ENCODE measurements around the gene ACTR1A. TPM values are rescaled to one million over a fixed set of nuclear protein-coding genes. Genes with fewer than 3 reads are reported as not detected.
A peak's percentile ranks its signal among the peaks of the same experiment; 100 is the strongest.

ACTR1A gene
- total and polyA plus RNA-seq, 9 of the 15 experiments (the other 6 are each of a cell fraction or from before 2014, with no cell fraction given): 36.3 to 77.2 (median 49.6) TPM

GRCh38 chr10:102449321-102450123, 53.0 kb downstream of the ACTR1A start (continued):
- TF ChIP-seq ZBTB34 (CRISPR knock-in tag; IDR thresholded peaks at IDR 0.05) (no peak), ZBTB9 (CRISPR knock-in tag; IDR thresholded peaks at IDR 0.05) (no peak), CREB1 (IDR thresholded peaks at IDR 0.05) (no peak), CREB1 (CRISPR knock-in tag; IDR thresholded peaks at IDR 0.05) (no peak), ADNP (tag; IDR thresholded peaks at IDR 0.05) (no peak), MGA (IDR thresholded peaks at IDR 0.05) (peak; percentile 11; the same call in 1 of the 2 replicates), CREM (IDR thresholded peaks at IDR 0.05; ENCODE audit: low read depth) (no peak), HOXB6 (CRISPR knock-in tag; IDR thresholded peaks at IDR 0.05; ENCODE audit: borderline replicate concordance) (no peak), ZNF717 (CRISPR knock-in tag; IDR thresholded peaks at IDR 0.05) (no peak), RBM17 (IDR thresholded peaks at IDR 0.05; ENCODE audit: borderline replicate concordance, low read depth, low read length) (no peak), KLF16 (IDR thresholded peaks at IDR 0.05) (no peak), LARP7 (IDR thresholded peaks at IDR 0.05) (no peak), MTA2 (IDR thresholded peaks at IDR 0.05; ENCODE audit: low read depth) (no peak)
